Neural crest cell (in vitro differentiated cells): ENCODE results near the gene PDGFD. TPM values are rescaled to one million over a fixed set of nuclear protein-coding genes. Genes with fewer than 3 reads are reported as not detected.

Experiments used
- DNase-seq: peaks from one replicate; pipeline ENCODE4 v3.0.0; 2021; ENCODE audit warnings: low read depth, mixed read lengths, low spot score
- H3K27ac Mint-ChIP-seq: one replicate; pipeline ENCODE4 v1.8.0; 2021; ENCODE audit warnings: mild to moderate bottlenecking, mixed read lengths; ENCODE audit not compliant: unreplicated experiment
- H3K27me3 Mint-ChIP-seq: 2 replicates; pipeline ENCODE4 v1.8.0; 2021; ENCODE audit warnings: low read depth, mild to moderate bottlenecking, mixed read lengths
- H3K36me3 Mint-ChIP-seq: 2 replicates; pipeline ENCODE4 v1.8.0; 2021; ENCODE audit warnings: low read depth, mild to moderate bottlenecking, mixed read lengths
- H3K4me1 Mint-ChIP-seq: 2 replicates; pipeline ENCODE4 v1.8.0; 2021; ENCODE audit warnings: mixed read lengths
- H3K4me3 Mint-ChIP-seq: one replicate; pipeline ENCODE4 v1.8.0; 2021; ENCODE audit warnings: mild to moderate bottlenecking, mixed read lengths
- H3K9me3 Mint-ChIP-seq: 2 replicates; pipeline ENCODE4 v1.8.0; 2021; ENCODE audit warnings: mixed read lengths
- CTCF ChIP-seq: fragments of 200-600 bp; sonication (generic); conservative IDR thresholded peaks from 2 replicates; pipeline ENCODE4 v1.5.0; 2021; ENCODE audit warnings: antibody characterized with exemption, mild to moderate bottlenecking
- total RNA-seq: library from RNA; stranded (reverse); gene quantifications from 2 replicates; pipeline ENCODE4 v1.2.1, GENCODE V29; 2021

PDGFD gene
- total RNA-seq, 1 donor from 2014 or later, result 3.4 TPM

GRCh38 chr11:103894034-103894433 is 269.9 kb downstream of the PDGFD start:
- H3K27ac Mint-ChIP-seq, result no peak overlapping the region
- TF ChIP-seq CTCF, result no peak
- H3K9me3 Mint-ChIP-seq, result peaks cover 6% of the 10 kb centered on the region
- H3K27me3 Mint-ChIP-seq, result no peaks in the 10 kb centered on the region
- no peaks in the 10 kb centered on the region for H3K36me3 Mint-ChIP-seq
- DNase-seq, result no peak
- H3K4me3 Mint-ChIP-seq, result no peak overlapping the region
- no peaks in the 10 kb centered on the region for H3K4me1 Mint-ChIP-seq

- H3K27me3 Mint-ChIP-seq, result no peaks in the 10 kb centered on the region
- no peak for DNase-seq
- no peak overlapping the region for H3K27ac Mint-ChIP-seq
- peaks cover 6% of the 10 kb centered on the region for H3K9me3 Mint-ChIP-seq
- H3K36me3 Mint-ChIP-seq, result no peaks in the 10 kb centered on the region
- no peak for TF ChIP-seq CTCF
- H3K4me1 Mint-ChIP-seq, result peaks cover 5% of the 10 kb centered on the region
- no peak overlapping the region for H3K4me3 Mint-ChIP-seq
Measured at GRCh38 chr11:103893371-103893770, 270.6 kb downstream of the PDGFD start.

GRCh38 chr11:103892603-103893002 is 271.3 kb downstream of the PDGFD start:
- H3K27me3 Mint-ChIP-seq, result no peaks in the 10 kb centered on the region

GRCh38 chr11:103890654-103891053 is 273.3 kb downstream of the PDGFD start:
- H3K4me3 Mint-ChIP-seq, result no peak overlapping the region
- no peak for TF ChIP-seq CTCF
- no peaks in the 10 kb centered on the region for H3K36me3 Mint-ChIP-seq
- no peak overlapping the region for H3K27ac Mint-ChIP-seq
- no peaks in the 10 kb centered on the region for H3K27me3 Mint-ChIP-seq
- peaks cover 6% of the 10 kb centered on the region for H3K4me1 Mint-ChIP-seq
- peaks cover 6% of the 10 kb centered on the region for H3K9me3 Mint-ChIP-seq
- no peak for DNase-seq

More at GRCh38 chr11:103892603-103893002, 271.3 kb downstream of the PDGFD start:
- Mint-ChIP-seq H3K36me3 (no peaks in the 10 kb centered on the region), H3K27ac (no peak overlapping the region), H3K4me3 (no peak overlapping the region), H3K4me1 (peaks cover 6% of the 10 kb centered on the region), H3K9me3 (peaks cover 6% of the 10 kb centered on the region)
- no peak for DNase-seq
- no peak for TF ChIP-seq CTCF

- Mint-ChIP-seq H3K36me3 (no peaks in the 10 kb centered on the region), H3K4me1 (peaks cover 6% of the 10 kb centered on the region), H3K27ac (no peak overlapping the region), H3K4me3 (no peak overlapping the region), H3K9me3 (peaks cover 6% of the 10 kb centered on the region), H3K27me3 (no peaks in the 10 kb centered on the region)
- no peak for TF ChIP-seq CTCF
- no peak for DNase-seq
Measured at GRCh38 chr11:103889679-103890078, 274.3 kb downstream of the PDGFD start.

GRCh38 chr11:103888541-103888951 is 275.4 kb downstream of the PDGFD start:
- H3K27ac Mint-ChIP-seq, result no peak overlapping the region
- H3K4me3 Mint-ChIP-seq, result no peak overlapping the region
- DNase-seq, result no peak
- H3K36me3 Mint-ChIP-seq, result no peaks in the 10 kb centered on the region
- H3K9me3 Mint-ChIP-seq, result peaks cover 3% of the 10 kb centered on the region
- no peaks in the 10 kb centered on the region for H3K27me3 Mint-ChIP-seq
- no peak for TF ChIP-seq CTCF
- H3K4me1 Mint-ChIP-seq, result peaks cover 6% of the 10 kb centered on the region
